GM12878 (cell line): ENCODE results near the gene WDR74.

Experiments used
- CHD2 ChIP-seq: IDR thresholded peaks from 2 replicates; pipeline ENCODE4 v1.6.1; 2011; ENCODE audit warnings: low read depth, low read length, improper control_type of control experiment, borderline replicate concordance
- CHD4 ChIP-seq: fragments of 200-600 bp; sonication (generic); IDR thresholded peaks from 2 replicates; pipeline ENCODE4 v1.6.1; 2016; ENCODE audit warnings: mild to moderate bottlenecking
- CUX1 ChIP-seq: IDR thresholded peaks from 2 replicates; pipeline ENCODE4 v1.6.1; 2012; ENCODE audit warnings: improper control_type of control experiment, low read depth, low read length; ENCODE audit not compliant: insufficient replicate concordance
- POLR2A ChIP-seq: IDR thresholded peaks from 2 replicates; pipeline ENCODE4 v1.6.1; 2011; ENCODE audit warnings: low read depth, mild to moderate bottlenecking, low read length
- TBL1XR1 ChIP-seq: IDR thresholded peaks from 2 replicates; pipeline ENCODE4 v1.6.1; 2012; ENCODE audit warnings: low read depth, low read length, improper control_type of control experiment

- TF ChIP-seq CHD2 (peak; percentile 78; the same call in 1 of the 2 replicates), CHD4 (no peak), TBL1XR1 (peak; percentile 8), CUX1 (no peak), POLR2A (peak; percentile 92)
These were observed 2.2 kb upstream of the WDR74 start for GRCh38 chr11:62841361-62842170.
